H1 (cell line): Measurements from ENCODE around the gene TCF21. TPM values are rescaled to one million over a fixed set of nuclear protein-coding genes. Genes with fewer than 3 reads are reported as not detected.

Source experiments
- CTCF ChIA-PET: fragments of 300-600 bp; sonication (Branson Sonifier 250); formaldehyde crosslinking; loops from one replicate; lab custom pipeline; 2021; ENCODE audit not compliant: partially characterized antibody; lab: Charles Lee
- POLR2A ChIA-PET: fragments of 300-600 bp; sonication (Branson Sonifier 250); formaldehyde crosslinking; loops from one replicate; lab custom pipeline; 2021; ENCODE audit warnings: inconsistent platforms; ENCODE audit not compliant: partially characterized antibody; lab: Charles Lee
- DNase-seq, 2 experiments: peaks; one replicate each; pipeline versions ENCODE4 v3.0.0 to v3.0.0-alpha.2; 2010 to 2022; ENCODE audit warnings: low spot score in 2 of 2, low read depth in 1 of 2, mixed read lengths in 1 of 2
- FAIRE-seq: peaks from 2 replicates; lab custom pipeline; 2011; peaks lifted over from hg19 to GRCh38; lab: Jason Lieb, UNC
- H2AFZ ChIP-seq: 2 replicates; pipeline ENCODE4 v1.8.1; 2012; ENCODE audit warnings: low read length, inconsistent platforms
- H2AK5ac ChIP-seq: 2 replicates; pipeline ENCODE4 v1.6.1; 2013; ENCODE audit warnings: low read depth, low read length
- H2BK120ac ChIP-seq: replicated peaks from 2 replicates; pipeline ENCODE3; 2013; ENCODE audit warnings: low read depth, low read length, inconsistent platforms
- H2BK12ac ChIP-seq: 2 replicates; pipeline ENCODE4 v1.6.1; 2013; ENCODE audit warnings: low read depth, low read length
- H2BK15ac ChIP-seq: 2 replicates; pipeline ENCODE4 v1.6.1; 2013; ENCODE audit warnings: low read length
- H2BK20ac ChIP-seq: 2 replicates; pipeline ENCODE4 v1.6.1; 2013; ENCODE audit warnings: low read length
- H2BK5ac ChIP-seq: 2 replicates; pipeline ENCODE4 v1.6.1; 2013; ENCODE audit warnings: low read depth, low read length
- H3K14ac ChIP-seq: 2 replicates; pipeline ENCODE4 v1.6.1; 2013; ENCODE audit warnings: inconsistent platforms; ENCODE audit not compliant: insufficient read length
- H3K18ac ChIP-seq: 2 replicates; pipeline ENCODE4 v1.6.1; 2013; ENCODE audit warnings: low read length; ENCODE audit errors: extremely low read depth
- H3K23ac ChIP-seq: 2 replicates; pipeline ENCODE4 v1.6.1; 2013; ENCODE audit warnings: inconsistent platforms; ENCODE audit not compliant: insufficient read length
- H3K23me2 ChIP-seq: 2 replicates; pipeline ENCODE4 v1.6.1; 2013; ENCODE audit warnings: low read depth, low read length
- H3K27ac ChIP-seq: 2 replicates; pipeline ENCODE4 v1.6.1; 2011; ENCODE audit warnings: low read depth, low read length, inconsistent platforms
- H3K27me3 ChIP-seq, 4 experiments: replicated peaks in 1 of 4; 1 replicate in 1 of 4; 2 replicates in 3 of 4; pipeline versions ENCODE4 v1.6.1 to v1.8.1; 2011 to 2013; ENCODE audit warnings: low read length in 3 of 4, mild to moderate bottlenecking in 3 of 4, inconsistent platforms in 2 of 4, mixed read lengths in 2 of 4, moderate library complexity in 1 of 4; ENCODE audit not compliant: control insufficient read depth in 3 of 4, insufficient read depth in 3 of 4; ENCODE audit errors: extremely low read depth in 1 of 4
- H3K36me3 ChIP-seq, 4 experiments: 2 replicates each; pipeline versions ENCODE4 v1.6.1 to v1.8.1; 2011 to 2013; ENCODE audit warnings: mild to moderate bottlenecking in 4 of 4, low read length in 3 of 4, moderate library complexity in 2 of 4, control low read depth in 1 of 4, inconsistent platforms in 1 of 4; ENCODE audit not compliant: insufficient read depth in 4 of 4, control insufficient read depth in 2 of 4
- H3K4ac ChIP-seq: replicated peaks from 2 replicates; pipeline ENCODE3; 2013; ENCODE audit warnings: low read length, low read depth, mixed read lengths, inconsistent platforms; ENCODE audit not compliant: insufficient read length
- H3K4me1 ChIP-seq, 4 experiments: replicated peaks in 1 of 4; 1 replicate in 1 of 4; 2 replicates in 3 of 4; pipeline versions ENCODE4 v1.6.1 to v1.8.1; 2011 to 2013; ENCODE audit warnings: low read length in 3 of 4, inconsistent platforms in 2 of 4, mixed read lengths in 1 of 4; ENCODE audit not compliant: insufficient read depth in 4 of 4, control insufficient read depth in 3 of 4
- H3K4me2 ChIP-seq, 2 experiments: 2 replicates each; pipeline versions ENCODE4 v1.6.1 to v1.8.1; 2011 to 2013; ENCODE audit warnings: low read depth in 2 of 2, low read length in 2 of 2, control low read depth in 1 of 2, inconsistent platforms in 1 of 2, mild to moderate bottlenecking in 1 of 2; ENCODE audit not compliant: insufficient read depth in 1 of 2
- H3K4me3 ChIP-seq, 4 experiments: fragments of 200-600, 300-600 bp in 1 of 4; sonication (generic), shearing (Covaris generic), sonication (Bioruptor Twin) in 1 of 4; 2 replicates each; pipeline versions ENCODE4 v1.5.1 to v1.8.1; 2011 to 2016; ENCODE audit warnings: low read length in 4 of 4, low read depth in 3 of 4, control low read depth in 2 of 4, inconsistent platforms in 2 of 4, mild to moderate bottlenecking in 2 of 4, mixed read lengths in 1 of 4, moderate library complexity in 1 of 4; ENCODE audit not compliant: insufficient read depth in 2 of 4; ENCODE audit errors: extremely low read depth in 1 of 4
- H3K56ac ChIP-seq: replicated peaks from 2 replicates; pipeline ENCODE3; 2013; ENCODE audit warnings: low read depth, mild to moderate bottlenecking, mixed read lengths, low read length, inconsistent platforms; ENCODE audit not compliant: insufficient read length
- H3K79me1 ChIP-seq: 2 replicates; pipeline ENCODE4 v1.6.1; 2013; ENCODE audit warnings: low read depth, low read length, control low read depth
- H3K79me2 ChIP-seq, 2 experiments: 2 replicates each; pipeline versions ENCODE4 v1.6.1 to v1.8.1; 2012 to 2013; ENCODE audit warnings: low read length in 2 of 2, mild to moderate bottlenecking in 2 of 2, inconsistent platforms in 1 of 2; ENCODE audit not compliant: insufficient read depth in 2 of 2, control insufficient read depth in 1 of 2
- H3K9ac ChIP-seq, 4 experiments: replicated peaks in 1 of 4; 1 replicate in 1 of 4; 2 replicates in 3 of 4; pipeline versions ENCODE4 v1.6.1 to v1.8.1; 2011 to 2013; ENCODE audit warnings: low read depth in 3 of 4, low read length in 3 of 4, control low read depth in 2 of 4, mild to moderate bottlenecking in 2 of 4, moderate library complexity in 2 of 4, inconsistent platforms in 1 of 4; ENCODE audit errors: extremely low read depth in 1 of 4
- H3K9me3 ChIP-seq, 2 experiments: 2 replicates each; pipeline versions ENCODE4 v1.6.1 to v1.8.1; 2012 to 2013; ENCODE audit warnings: mild to moderate bottlenecking in 2 of 2, moderate library complexity in 2 of 2, control low read depth in 1 of 2, inconsistent platforms in 1 of 2, low read depth in 1 of 2, low read length in 1 of 2, mixed read lengths in 1 of 2; ENCODE audit not compliant: insufficient read depth in 2 of 2
- H4K20me1 ChIP-seq, 2 experiments: replicated peaks in 1 of 2; 2 replicates each; pipeline versions ENCODE3 to v1.8.1; 2011 to 2013; ENCODE audit warnings: inconsistent platforms in 2 of 2, low read length in 2 of 2, mild to moderate bottlenecking in 1 of 2; ENCODE audit not compliant: insufficient read depth in 2 of 2, control insufficient read depth in 1 of 2
- H4K5ac ChIP-seq: 2 replicates; pipeline ENCODE4 v1.6.1; 2013; ENCODE audit warnings: low read length, low read depth, mixed read lengths, inconsistent platforms; ENCODE audit not compliant: insufficient read length
- H4K8ac ChIP-seq: 2 replicates; pipeline ENCODE4 v1.8.0; 2013; ENCODE audit warnings: mild to moderate bottlenecking, moderate library complexity, low read length, inconsistent platforms; ENCODE audit not compliant: insufficient read depth; ENCODE audit errors: extremely low read depth
- H4K91ac ChIP-seq: replicated peaks from 2 replicates; pipeline ENCODE3; 2013; ENCODE audit warnings: low read length, mixed read lengths, inconsistent platforms; ENCODE audit not compliant: insufficient read length
- BRCA1 ChIP-seq: IDR thresholded peaks from 2 replicates; pipeline ENCODE4 v1.6.1; 2012; ENCODE audit warnings: low read depth, low read length, improper control_type of control experiment
- E2F6 ChIP-seq: IDR thresholded peaks from 2 replicates; pipeline ENCODE4 v1.6.1; 2012; ENCODE audit warnings: inconsistent platforms
- EZH2 ChIP-seq: fragments of 200-600 bp; sonication (generic); IDR thresholded peaks from 2 replicates; pipeline ENCODE4 v1.7.1; 2012; ENCODE audit warnings: low read depth, mild to moderate bottlenecking, moderate library complexity, low read length, inconsistent platforms; ENCODE audit not compliant: severe bottlenecking
- MAX ChIP-seq: IDR thresholded peaks from 2 replicates; pipeline ENCODE4 v1.6.1; 2012; ENCODE audit warnings: inconsistent platforms
- NRF1 ChIP-seq: IDR thresholded peaks from 2 replicates; pipeline ENCODE4 v1.6.1; 2011; ENCODE audit warnings: mild to moderate bottlenecking, low read depth, low read length, improper control_type of control experiment
- TAF1 ChIP-seq: IDR thresholded peaks from 2 replicates; pipeline ENCODE4 v1.6.1; 2011; ENCODE audit warnings: mild to moderate bottlenecking, low read depth, low read length
- ZNF274 ChIP-seq: IDR thresholded peaks from 2 replicates; pipeline ENCODE4 v1.7.0; 2012; ENCODE audit warnings: low read length, borderline replicate concordance; ENCODE audit errors: extremely low read depth
- WGBS, 2 experiments: shearing (Covaris generic) in 1 of 2; methylation state at CpG; one replicate each; pipeline versions ENCODE4 v1.1.6 to v1.1.7; 2013 to 2015; ENCODE audit warnings: low lambda C conversion rate in 2 of 2, mixed read lengths in 2 of 2, inconsistent platforms in 1 of 2, low coverage in 1 of 2, missing lambda C conversion rate in 1 of 2; ENCODE audit not compliant: insufficient replicate concordance in 2 of 2, insufficient coverage in 1 of 2, insufficient read length in 1 of 2; ENCODE audit errors: extremely low coverage in 1 of 2, missing lambda C conversion rate in 1 of 2; 5-methylcytosine and 5-hydroxymethylcytosine counted together
- polyA plus RNA-seq, 7 experiments: library from polyadenylated mRNA; depleted of rRNA in 3 of 7; stranded (reverse) in 5 of 7; unstranded in 2 of 7; fragments of >200 nt in 5 of 7; fragments of 200-250 nt in 2 of 7; gene quantifications; 1 replicate in 5 of 7; 2 replicates in 1 of 7; 4 replicates in 1 of 7; pipeline versions ENCODE4 v1.2.1 to v1.2.3, GENCODE V29; 2011 to 2013; ENCODE audit warnings: missing spikeins in 2 of 7, mixed read lengths in 2 of 7
- total RNA-seq: library from RNA; stranded (reverse); fragmentation: NEBNext Ultra II Directional; extraction: Animal tissue kit (Norgen Biotek cat#: 25700); gene quantifications from 2 replicates; pipeline ENCODE4 v1.2.1, GENCODE V29; 2021

Gene TCF21
- total and polyA plus RNA-seq, 2 of the 8 experiments (the other 6 are each of a cell fraction or from before 2014, with no cell fraction given): 0.05 to 0.09 TPM

GRCh38 chr6:133903855-133904254, 14.9 kb downstream of the TCF21 start:
- ChIA-PET POLR2A (interaction anchor here (1.2 kb wide), 1 partner anchor 53 kb away, joined by 3 read pairs; no protein-coding TSS in a partner anchor), CTCF (interaction anchor here (1.4 to 3.4 kb wide), 4 partner anchors 9 to 87 kb away, joined by 4 to 14 read pairs (median 7); no protein-coding TSS in a partner anchor)
- H2BK12ac ChIP-seq: no peak overlapping the region
- no peak overlapping the region for H3K18ac ChIP-seq
- H3K4ac ChIP-seq: no peak overlapping the region
- H4K91ac ChIP-seq: no peak overlapping the region
- H2BK20ac ChIP-seq: no peak overlapping the region
- no peaks in the 10 kb centered on the region for H4K20me1 ChIP-seq
- no peaks in the 10 kb centered on the region for H3K4me1 ChIP-seq
- H4K8ac ChIP-seq: no peak overlapping the region
- no peaks in the 10 kb centered on the region for H3K79me2 ChIP-seq
- DNase-seq: no peak
- H3K79me1 ChIP-seq: no peaks in the 10 kb centered on the region
- no peaks in the 10 kb centered on the region for H3K9me3 ChIP-seq
- no peak overlapping the region for H2BK15ac ChIP-seq
- no peak overlapping the region for H3K14ac ChIP-seq
- H3K4me2 ChIP-seq: no peak overlapping the region
- H3K23ac ChIP-seq: no peak overlapping the region
- H4K5ac ChIP-seq: no peak overlapping the region
- no peak overlapping the region for H3K56ac ChIP-seq
- no peak overlapping the region for H2AFZ ChIP-seq
- H3K9ac ChIP-seq: no peak overlapping the region
- no peaks in the 10 kb centered on the region for H3K23me2 ChIP-seq
- no peak overlapping the region for H3K4me3 ChIP-seq
- no peak overlapping the region for H2AK5ac ChIP-seq
- peaks cover 0 to 1% (median 0%) of the 10 kb centered on the region in 4 experiments; a peak in 1 of 7 replicates for H3K27me3 ChIP-seq
- 92% methylated on average over 2 of the region's 2 CpGs; no CpG with 5 or more reads in 1 of the 2 experiments for WGBS, 2 experiments
- FAIRE-seq: no peak
- TF ChIP-seq BRCA1 (no peak), TAF1 (no peak), E2F6 (no peak), NRF1 (no peak), MAX (no peak), EZH2 (no peak), ZNF274 (no peak)
- H2BK5ac ChIP-seq: no peak overlapping the region
- no peak overlapping the region for H3K27ac ChIP-seq
- H2BK120ac ChIP-seq: no peak overlapping the region
- H3K36me3 ChIP-seq: no peaks in the 10 kb centered on the region
